Measurements from ENCODE around the gene FES. TPM values are rescaled to one million over a fixed set of nuclear protein-coding genes. Genes with fewer than 3 reads are reported as not detected.

Gene FES
- total and polyA plus RNA-seq, 2 of the 13 experiments (the other 11 are each of a cell fraction or from before 2014, with no cell fraction given): 4.0 to 9.5 TPM

GRCh38 chr15:90860942-90861675 is 23.2 kb upstream of the FES start (continued):
- TF ChIP-seq KIAA2018 (CRISPR knock-in tag; IDR thresholded peaks at IDR 0.05; ENCODE audit: borderline replicate concordance) (no peak), ZFP36 (IDR thresholded peaks at IDR 0.05; ENCODE audit: borderline replicate concordance, low read depth, low read length, partially characterized antibody) (peak; percentile 50), CCDC6 (CRISPR knock-in tag; IDR thresholded peaks at IDR 0.05) (peak; percentile 76; the same call in 1 of the 2 replicates), ESRRA (CRISPR knock-in tag; IDR thresholded peaks at IDR 0.05; ENCODE audit: low read depth) (0 out of 2 replicates have a peak, but pooled peaks have one; percentile 26), NR2F1 (CRISPR knock-in tag; IDR thresholded peaks at IDR 0.05) (peak; percentile 35 to 57; a peak in 3 of 4 replicates), NCOR1 (IDR thresholded peaks at IDR 0.05; ENCODE audit: borderline replicate concordance, low read length) (peak; percentile 76; the same call in 1 of the 2 replicates), MED1 (CRISPR knock-in tag; IDR thresholded peaks at IDR 0.05) (peak; percentile 82), MBD4 (IDR thresholded peaks at IDR 0.05; ENCODE audit: borderline replicate concordance, low read length) (0 out of 2 replicates have a peak, but pooled peaks have one; percentile 61), ZNF513 (CRISPR knock-in tag; conservative IDR thresholded peaks at IDR 0.05) (no peak)

Measured in HepG2 (cell line).